Keratinocyte (primary cell): ENCODE measurements around the gene OR13C9. TPM values are rescaled to one million over a fixed set of nuclear protein-coding genes. Genes with fewer than 3 reads are reported as not detected.

ENCODE experiments used
- DNase-seq: peaks from one replicate; pipeline ENCODE4 v3.0.0-alpha.2; 2011; ENCODE audit warnings: low read depth, missing footprints, low spot score
- FAIRE-seq: peaks from 2 replicates; lab custom pipeline; 2011; peaks lifted over from hg19 to GRCh38; lab: Jason Lieb, UNC
- H2AFZ ChIP-seq: 2 replicates; pipeline ENCODE4 v1.6.0; 2012; ENCODE audit warnings: low read length, control low read depth, inconsistent platforms; ENCODE audit not compliant: control insufficient read depth
- H3K27ac ChIP-seq: 2 replicates; pipeline ENCODE4 v1.5.1; 2011; ENCODE audit warnings: low read length; ENCODE audit not compliant: control insufficient read depth, insufficient read depth
- H3K27me3 ChIP-seq: 3 replicates; pipeline ENCODE4 v1.6.0; 2011; ENCODE audit warnings: low read length; ENCODE audit not compliant: control insufficient read depth, insufficient read depth; ENCODE audit errors: extremely low read depth
- H3K36me3 ChIP-seq, 2 experiments: 2 replicates in 1 of 2; 3 replicates in 1 of 2; pipeline ENCODE4 v1.5.1; 2011; ENCODE audit warnings: low read length in 2 of 2, mild to moderate bottlenecking in 1 of 2; ENCODE audit not compliant: control insufficient read depth in 2 of 2, insufficient read depth in 2 of 2; ENCODE audit errors: extremely low read depth in 1 of 2
- H3K4me1 ChIP-seq: 3 replicates; pipeline ENCODE4 v1.5.1; 2011; ENCODE audit warnings: low read length; ENCODE audit not compliant: control insufficient read depth, insufficient read depth; ENCODE audit errors: extremely low read depth
- H3K4me2 ChIP-seq: 3 replicates; pipeline ENCODE4 v1.6.0; 2011; ENCODE audit warnings: low read depth, low read length; ENCODE audit not compliant: control insufficient read depth, insufficient read depth; ENCODE audit errors: extremely low read depth
- H3K4me3 ChIP-seq, 3 experiments: fragments of 200-600 bp in 1 of 3; sonication (generic) in 1 of 3; 2 replicates in 2 of 3; 3 replicates in 1 of 3; pipeline ENCODE4 v1.5.1; 2011 to 2016; ENCODE audit warnings: low read length in 3 of 3, mild to moderate bottlenecking in 3 of 3, control low read depth in 2 of 3, inconsistent platforms in 1 of 3, low read depth in 1 of 3, mixed read lengths in 1 of 3, mixed run types in 1 of 3, moderate library complexity in 1 of 3; ENCODE audit not compliant: control insufficient read depth in 2 of 3, insufficient read depth in 2 of 3; ENCODE audit errors: extremely low read depth in 1 of 3
- H3K79me2 ChIP-seq: 2 replicates; pipeline ENCODE4 v1.6.0; 2012; ENCODE audit warnings: low read length; ENCODE audit not compliant: control insufficient read depth, insufficient read depth
- H3K9ac ChIP-seq: 3 replicates; pipeline ENCODE4 v1.6.0; 2011; ENCODE audit warnings: low read length; ENCODE audit not compliant: control insufficient read depth, insufficient read depth; ENCODE audit errors: extremely low read depth
- H3K9me1 ChIP-seq: 3 replicates; pipeline ENCODE4 v1.6.0; 2011; ENCODE audit warnings: low read length; ENCODE audit not compliant: control insufficient read depth, insufficient read depth; ENCODE audit errors: extremely low read depth
- H3K9me3 ChIP-seq: 2 replicates; pipeline ENCODE4 v1.5.1; 2012; ENCODE audit warnings: low read depth, low read length; ENCODE audit not compliant: control insufficient read depth
- H4K20me1 ChIP-seq: 3 replicates; pipeline ENCODE4 v1.6.0; 2011; ENCODE audit warnings: low read length; ENCODE audit not compliant: control insufficient read depth, insufficient read depth; ENCODE audit errors: extremely low read depth
- EZH2 ChIP-seq: IDR thresholded peaks from one replicate; pipeline ENCODE4 v1.6.1; 2012; ENCODE audit warnings: inconsistent platforms, mild to moderate bottlenecking, low read length, moderate library complexity
- dilution Hi-C: fragments of 300-500 bp; cut with MboI; formaldehyde crosslinking; loops from one replicate; pipeline ENCODE4 v1.7.0; 2020; ENCODE audit warnings: low sequenced_read_pairs; ENCODE audit not compliant: extremely low pct_ligation_motif_present
- polyA plus RNA-seq, 5 experiments: library from polyadenylated mRNA; depleted of rRNA in 3 of 5; stranded (reverse) in 3 of 5; stranded (forward) in 1 of 5; unstranded in 1 of 5; fragments of >200 nt; gene quantifications; 1 replicate in 1 of 5; 2 replicates in 3 of 5; 3 replicates in 1 of 5; pipeline versions ENCODE4 v1.2.1 to v1.2.3, GENCODE V29; 2011 to 2012; ENCODE audit warnings: missing spikeins in 2 of 5, low read depth in 1 of 5, low replicate concordance in 1 of 5
- TF ChIP-seq, protein P1 (sequence below), 3 experiments: IDR thresholded peaks in 1 of 3; conservative IDR thresholded peaks in 1 of 3; optimal IDR thresholded peaks in 1 of 3; 2 replicates in 2 of 3; 3 replicates in 1 of 3; pipeline versions ENCODE3 to v1.5.1; 2011; ENCODE audit warnings: low read length in 3 of 3, mild to moderate bottlenecking in 3 of 3, moderate library complexity in 2 of 3, control low read depth in 1 of 3, inconsistent platforms in 1 of 3; ENCODE audit not compliant: insufficient read depth in 2 of 3; ENCODE audit errors: extremely low read depth in 1 of 3

Gene OR13C9
- polyA plus RNA-seq, 1 donor (not counting 4 experiments of a cell fraction or from before 2014, with no cell fraction given) = not detected

DNA sequence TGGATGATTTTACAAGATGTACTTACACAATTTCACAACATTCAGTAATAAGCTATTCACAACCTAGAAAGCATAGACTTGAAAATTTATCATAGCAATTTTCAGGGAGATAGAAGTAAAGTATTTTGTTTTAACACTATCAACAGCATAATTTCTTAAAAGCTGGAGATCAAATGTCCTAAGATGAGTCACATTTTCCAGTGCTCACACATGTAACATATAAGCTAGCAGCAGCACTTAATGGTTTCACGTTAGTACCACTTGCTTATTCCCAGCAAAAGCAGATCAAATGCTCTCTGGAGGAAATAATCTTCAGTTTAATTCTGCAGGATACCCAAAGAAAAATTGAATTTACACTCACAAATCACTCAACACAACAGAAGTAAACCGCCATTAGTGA lies 42.5 kb downstream of the OR13C9 start:
- no peak overlapping the region for H3K9ac ChIP-seq
- no peaks in the 10 kb centered on the region for H4K20me1 ChIP-seq
- FAIRE-seq (no peak), DNase-seq (no peak)
- H3K4me3 ChIP-seq = no peak overlapping the region
- no peaks in the 10 kb centered on the region for H3K9me1 ChIP-seq
- H3K4me1 ChIP-seq = no peaks in the 10 kb centered on the region
- no peaks in the 10 kb centered on the region for H3K36me3 ChIP-seq
- dilution Hi-C loops = no loop called here
- no peaks in the 10 kb centered on the region for H3K79me2 ChIP-seq
- no peaks in the 10 kb centered on the region for H3K9me3 ChIP-seq
- no peak overlapping the region for H2AFZ ChIP-seq
- no peak overlapping the region for H3K27ac ChIP-seq
- TF ChIP-seq EZH2 = no peak
- no peaks in the 10 kb centered on the region for H3K27me3 ChIP-seq
- H3K4me2 ChIP-seq = no peak overlapping the region

DNA sequence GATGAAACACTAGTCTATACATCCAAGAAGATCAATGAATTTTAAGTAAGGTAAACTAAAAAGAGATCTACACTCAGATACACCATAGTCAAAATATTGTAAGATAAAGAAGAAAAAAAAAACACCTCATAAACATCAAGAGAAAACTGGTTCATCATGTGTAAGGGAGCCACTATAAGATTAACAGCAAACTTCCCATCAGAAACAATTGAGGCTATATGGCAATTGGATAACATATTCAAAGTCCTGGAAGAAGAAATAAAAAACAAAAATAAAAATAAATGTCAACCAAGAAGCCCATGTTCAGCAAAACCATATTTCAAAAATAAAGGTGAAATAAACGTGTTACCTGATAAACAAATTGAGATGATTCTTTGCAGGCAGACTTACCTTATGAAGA lies 45.4 kb downstream of the OR13C9 start:
- no peaks in the 10 kb centered on the region for H3K9me1 ChIP-seq
- dilution Hi-C loops = no loop called here
- no peak overlapping the region for H3K4me3 ChIP-seq
- no peaks in the 10 kb centered on the region for H3K4me1 ChIP-seq
- no peak overlapping the region for H2AFZ ChIP-seq
- DNase-seq = no peak
- no peaks in the 10 kb centered on the region for H3K9me3 ChIP-seq
- no peaks in the 10 kb centered on the region for H3K36me3 ChIP-seq
- no peak for FAIRE-seq
- TF ChIP-seq, protein P1, sequence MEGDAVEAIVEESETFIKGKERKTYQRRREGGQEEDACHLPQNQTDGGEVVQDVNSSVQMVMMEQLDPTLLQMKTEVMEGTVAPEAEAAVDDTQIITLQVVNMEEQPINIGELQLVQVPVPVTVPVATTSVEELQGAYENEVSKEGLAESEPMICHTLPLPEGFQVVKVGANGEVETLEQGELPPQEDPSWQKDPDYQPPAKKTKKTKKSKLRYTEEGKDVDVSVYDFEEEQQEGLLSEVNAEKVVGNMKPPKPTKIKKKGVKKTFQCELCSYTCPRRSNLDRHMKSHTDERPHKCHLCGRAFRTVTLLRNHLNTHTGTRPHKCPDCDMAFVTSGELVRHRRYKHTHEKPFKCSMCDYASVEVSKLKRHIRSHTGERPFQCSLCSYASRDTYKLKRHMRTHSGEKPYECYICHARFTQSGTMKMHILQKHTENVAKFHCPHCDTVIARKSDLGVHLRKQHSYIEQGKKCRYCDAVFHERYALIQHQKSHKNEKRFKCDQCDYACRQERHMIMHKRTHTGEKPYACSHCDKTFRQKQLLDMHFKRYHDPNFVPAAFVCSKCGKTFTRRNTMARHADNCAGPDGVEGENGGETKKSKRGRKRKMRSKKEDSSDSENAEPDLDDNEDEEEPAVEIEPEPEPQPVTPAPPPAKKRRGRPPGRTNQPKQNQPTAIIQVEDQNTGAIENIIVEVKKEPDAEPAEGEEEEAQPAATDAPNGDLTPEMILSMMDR (optimal IDR thresholded peaks at IDR 0.05 in 1 of 3, IDR thresholded peaks at IDR 0.05 in 1 of 3, conservative IDR thresholded peaks at IDR 0.05 in 1 of 3; ENCODE audit: extremely low read depth in 1 of 3, insufficient read depth in 2 of 3, low read length in 3 of 3) = no peak
- no peak for TF ChIP-seq EZH2
- H3K79me2 ChIP-seq = no peaks in the 10 kb centered on the region
- no peaks in the 10 kb centered on the region for H4K20me1 ChIP-seq
- no peak overlapping the region for H3K27ac ChIP-seq
- no peaks in the 10 kb centered on the region for H3K27me3 ChIP-seq
- no peak overlapping the region for H3K4me2 ChIP-seq
- H3K9ac ChIP-seq = no peak overlapping the region

DNA sequence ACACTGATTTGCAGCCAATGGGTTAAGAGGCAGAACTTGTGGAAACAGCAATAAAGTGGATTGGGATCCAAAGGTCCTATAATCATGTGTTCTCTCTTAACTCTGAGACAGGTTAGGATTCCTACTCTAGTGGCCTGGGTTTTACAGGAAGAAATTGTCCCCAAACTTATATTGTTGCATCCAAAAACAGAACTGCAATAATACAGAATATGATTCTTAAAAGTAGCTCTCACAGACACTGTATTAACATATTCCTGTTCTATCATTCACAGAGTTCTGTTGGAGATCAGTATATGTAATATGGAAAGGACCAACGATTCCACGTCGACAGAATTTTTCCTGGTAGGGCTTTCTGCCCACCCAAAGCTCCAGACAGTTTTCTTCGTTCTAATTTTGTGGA lies 49.1 kb downstream of the OR13C9 start, which contains the start of gene OR13C8:
Gene OR13C8, plus strand, starts transcription at position 301 of the 400 bp plus-strand sequence. Its CDS starts 0 bp downstream, at position 301.
- H3K9me3 ChIP-seq = no peaks in the 10 kb centered on the region
- H3K27me3 ChIP-seq = no peaks in the 10 kb centered on the region

More for the DNA sequence above, 49.1 kb downstream of the OR13C9 start, which contains the start of gene OR13C8:
- H3K4me2 ChIP-seq = no peak within 1 kb of the TSS
- H3K4me1 ChIP-seq = no peaks in the 10 kb centered on the region
- no peak within 1 kb of the TSS for H2AFZ ChIP-seq
- no peaks in the 10 kb centered on the region for H4K20me1 ChIP-seq
- no peak for DNase-seq
- no peak within 1 kb of the TSS for H3K4me3 ChIP-seq
- no peaks in the 10 kb centered on the region for H3K36me3 ChIP-seq
- H3K27ac ChIP-seq = no peak within 1 kb of the TSS
- H3K9ac ChIP-seq = no peak within 1 kb of the TSS
- H3K9me1 ChIP-seq = no peaks in the 10 kb centered on the region
- H3K79me2 ChIP-seq = no peaks in the 10 kb centered on the region
- no peak for FAIRE-seq
- TF ChIP-seq, protein P1 (optimal IDR thresholded peaks at IDR 0.05 in 1 of 3, IDR thresholded peaks at IDR 0.05 in 1 of 3, conservative IDR thresholded peaks at IDR 0.05 in 1 of 3; ENCODE audit: extremely low read depth in 1 of 3, insufficient read depth in 2 of 3, low read length in 3 of 3) = no peak
- no peak for TF ChIP-seq EZH2
- dilution Hi-C loops = no loop called here
